Subcutaneous adipose tissue (tissue), 4 donors: ENCODE data around the gene CFAP97D2. TPM values are rescaled to one million over a fixed set of nuclear protein-coding genes. Genes with fewer than 3 reads are reported as not detected.

Experiments
- CTCF ChIP-seq: fragments of 450-650 bp; IDR thresholded peaks from one replicate; pipeline ENCODE4 v1.5.1; 2016; ENCODE audit warnings: low read depth, mild to moderate bottlenecking, control low read depth, antibody characterized with exemption, moderate library complexity
- total RNA-seq, 4 donors: library from RNA; depleted of rRNA; stranded (reverse); fragments of >200 nt; gene quantifications; one replicate each; pipeline ENCODE4 v1.1.0, GENCODE V29; 2016

CFAP97D2 gene
- total RNA-seq, 4 donors from 2014 or later = not detected

- TF ChIP-seq CTCF = no peak
These were observed 56.6 kb downstream of the CFAP97D2 start for GRCh38 chr13:114235697-114236096.

GRCh38 chr13:114236227-114236626 is 57.2 kb downstream of the CFAP97D2 start:
- no peak for TF ChIP-seq CTCF

GRCh38 chr13:114237415-114238112 is 58.5 kb downstream of the CFAP97D2 start:
- no peak for TF ChIP-seq CTCF

- no peak for TF ChIP-seq CTCF
These were observed 62.9 kb downstream of the CFAP97D2 start for GRCh38 chr13:114241918-114242317.

- no peak for TF ChIP-seq CTCF
These were observed 64.9 kb downstream of the CFAP97D2 start for GRCh38 chr13:114243971-114244370.

GRCh38 chr13:114244637-114245036 is 65.6 kb downstream of the CFAP97D2 start:
- TF ChIP-seq CTCF = no peak

- no peak for TF ChIP-seq CTCF
These were observed 69.0 kb downstream of the CFAP97D2 start for GRCh38 chr13:114248011-114248410.
